ENCODE measurements around the gene BYSL. TPM values are rescaled to one million over a fixed set of nuclear protein-coding genes. Genes with fewer than 3 reads are reported as not detected.
A peak's percentile ranks its signal among the peaks of the same experiment; 100 is the strongest.

The BYSL gene
- total RNA-seq, 2 experiments from 2014 or later, result 23.9 to 24.8 TPM

- Mint-ChIP-seq H3K4me3 (no peak overlapping the region), H3K36me3 (ENCODE audit: low read depth) (no peaks in the 10 kb centered on the region), H3K27ac (peak overlapping the region; percentile 66), H3K4me1 (peaks cover 15% of the 10 kb centered on the region), H3K27me3 (no peaks in the 10 kb centered on the region), H3K9me3 (no peaks in the 10 kb centered on the region)
- CTCF ChIA-PET, result interaction anchor here (0.6 to 2.1 kb wide), 6 partner anchors 26 to 156 kb away, joined by 3 to 17 read pairs (median 6); partner anchors contain the start of genes BYSL, MED20 and TOMM6
- DNase-seq, result no peak
- POLR2A ChIA-PET, result interaction anchor here (0.8 to 3.5 kb wide), 13 partner anchors 15 to 155 kb away, joined by 3 to 26 read pairs (median 5); partner anchors contain the start of genes BYSL, MED20, TAF8 and TOMM6
These were observed 26.7 kb upstream of the BYSL start for GRCh38 chr6:41894366-41895299.

GRCh38 chr6:41895300-41896233, 25.7 kb upstream of the BYSL start, which contains the start of gene USP49:
Gene USP49, minus strand, starts transcription at chr6:41895375. Its CDS starts 88,392 bp downstream, at chr6:41806983.
- POLR2A ChIA-PET, result interaction anchor here (0.5 to 3.5 kb wide), 13 partner anchors 10 to 155 kb away, joined by 3 to 26 read pairs (median 5); partner anchors contain the start of genes BYSL, MED20 and TAF8
- Mint-ChIP-seq H3K4me3 (no peak within 1 kb of the TSS), H3K36me3 (ENCODE audit: low read depth) (no peaks in the 10 kb centered on the region), H3K27ac (peak within 1 kb of the TSS; percentile 66), H3K9me3 (no peaks in the 10 kb centered on the region), H3K4me1 (peaks cover 15% of the 10 kb centered on the region), H3K27me3 (no peaks in the 10 kb centered on the region)
- CTCF ChIA-PET, result interaction anchor here (0.6 to 2.1 kb wide), 8 partner anchors 25 to 156 kb away, joined by 3 to 17 read pairs (median 6); partner anchors contain the start of genes BYSL, MED20, TAF8 and TOMM6
- peak; percentile 91 for DNase-seq

GRCh38 chr6:41896281-41896680, 25.0 kb upstream of the BYSL start:
- no peak for DNase-seq
- H3K4me3 Mint-ChIP-seq, result no peak overlapping the region
- CTCF ChIA-PET, result interaction anchor here (0.8 to 2.1 kb wide), 7 partner anchors 25 to 154 kb away, joined by 3 to 17 read pairs (median 6); partner anchors contain the start of genes BYSL, MED20, TAF8 and TOMM6

GRCh38 chr6:41900861-41901260, 20.4 kb upstream of the BYSL start:
- Mint-ChIP-seq H3K9me3 (no peaks in the 10 kb centered on the region), H3K27me3 (no peaks in the 10 kb centered on the region), H3K4me3 (no peak overlapping the region), H3K36me3 (ENCODE audit: low read depth) (peaks cover 7% of the 10 kb centered on the region), H3K27ac (no peak overlapping the region), H3K4me1 (peaks cover 25% of the 10 kb centered on the region)
- POLR2A ChIA-PET, result no interaction called here
- DNase-seq, result no peak
- CTCF ChIA-PET, result interaction anchor here (0.8 to 1.4 kb wide), 5 partner anchors 19 to 145 kb away, joined by 3 to 17 read pairs (median 4); partner anchors contain the start of genes BYSL, MED20 and TOMM6

More at GRCh38 chr6:41896281-41896680, 25.0 kb upstream of the BYSL start:
- Mint-ChIP-seq H3K4me1 (peaks cover 15% of the 10 kb centered on the region), H3K27ac (peak overlapping the region; percentile 66), H3K27me3 (no peaks in the 10 kb centered on the region), H3K36me3 (ENCODE audit: low read depth) (no peaks in the 10 kb centered on the region), H3K9me3 (no peaks in the 10 kb centered on the region)
- POLR2A ChIA-PET, result interaction anchor here (1.3 to 3.5 kb wide), 8 partner anchors 9 to 154 kb away, joined by 5 to 26 read pairs (median 6); partner anchors contain the start of genes BYSL, MED20 and TAF8

GRCh38 chr6:41901882-41902519, 19.3 kb upstream of the BYSL start:
- Mint-ChIP-seq H3K36me3 (ENCODE audit: low read depth) (peaks cover 16% of the 10 kb centered on the region), H3K4me1 (peaks cover 17% of the 10 kb centered on the region), H3K9me3 (no peaks in the 10 kb centered on the region), H3K27me3 (no peaks in the 10 kb centered on the region), H3K27ac (no peak overlapping the region), H3K4me3 (no peak overlapping the region)
- DNase-seq, result peak; percentile 72
- ChIA-PET POLR2A (interaction anchor here (0.8 to 1.5 kb wide), 4 partner anchors 34 to 148 kb away, joined by 3 to 6 read pairs (median 4); partner anchors contain the start of gene TAF8), CTCF (interaction anchor here (0.7 to 4.6 kb wide), 11 partner anchors 19 to 144 kb away, joined by 3 to 41 read pairs (median 4); partner anchors contain the start of genes BYSL, MED20 and TOMM6)

- DNase-seq, result no peak
- Mint-ChIP-seq H3K9me3 (no peaks in the 10 kb centered on the region), H3K36me3 (ENCODE audit: low read depth) (peaks cover 59% of the 10 kb centered on the region), H3K27me3 (no peaks in the 10 kb centered on the region), H3K4me1 (peaks cover 22% of the 10 kb centered on the region), H3K27ac (no peak overlapping the region), H3K4me3 (no peak overlapping the region)
- CTCF ChIA-PET, result interaction anchor here (0.7 to 3.8 kb wide), 3 partner anchors 11 to 138 kb away, joined by 3 to 16 read pairs (median 4); partner anchors contain the start of genes BYSL and MED20
- POLR2A ChIA-PET, result interaction anchor here (1.7 kb wide), 1 partner anchor 11 kb away, joined by 7 read pairs; the partner anchor contains the start of genes BYSL and MED20
These were observed 11.6 kb upstream of the BYSL start for GRCh38 chr6:41909727-41910126.

- H3K4me3 Mint-ChIP-seq, result no peak overlapping the region
- H3K27ac Mint-ChIP-seq, result peak overlapping the region; percentile 27
- DNase-seq, result no peak
- ChIA-PET POLR2A (interaction anchor here (1.0 to 2.1 kb wide), 4 partner anchors 11 to 129 kb away, joined by 3 to 6 read pairs (median 3); no protein-coding TSS in a partner anchor), CTCF (interaction anchor here (1.0 to 3.0 kb wide), 3 partner anchors 21 to 130 kb away, joined by 4 to 18 read pairs (median 4); partner anchors contain the start of gene TOMM6)
- H3K9me3 Mint-ChIP-seq, result no peaks in the 10 kb centered on the region
- peaks cover 37% of the 10 kb centered on the region for H3K4me1 Mint-ChIP-seq
- H3K27me3 Mint-ChIP-seq, result no peaks in the 10 kb centered on the region
- H3K36me3 Mint-ChIP-seq (ENCODE audit: low read depth), result peaks cover 45% of the 10 kb centered on the region
These were observed 7.0 kb upstream of the BYSL start for GRCh38 chr6:41914343-41914742.

GRCh38 chr6:41914869-41915530, 6.3 kb upstream of the BYSL start:
- CTCF ChIA-PET, result interaction anchor here (1.0 to 3.0 kb wide), 3 partner anchors 21 to 129 kb away, joined by 4 to 18 read pairs (median 4); partner anchors contain the start of gene TOMM6
- no peaks in the 10 kb centered on the region for H3K27me3 Mint-ChIP-seq
- H3K4me3 Mint-ChIP-seq, result no peak overlapping the region

GRCh38 chr6:41917528-41917927, 3.8 kb upstream of the BYSL start:
- POLR2A ChIA-PET, result no interaction called here
- DNase-seq, result no peak
- Mint-ChIP-seq H3K27me3 (no peaks in the 10 kb centered on the region), H3K27ac (peak overlapping the region; percentile 60), H3K36me3 (ENCODE audit: low read depth) (peaks cover 41% of the 10 kb centered on the region), H3K4me3 (no peak overlapping the region), H3K9me3 (no peaks in the 10 kb centered on the region), H3K4me1 (peaks cover 52% of the 10 kb centered on the region)
- CTCF ChIA-PET, result no interaction called here

More at GRCh38 chr6:41914869-41915530, 6.3 kb upstream of the BYSL start:
- Mint-ChIP-seq H3K4me1 (peaks cover 41% of the 10 kb centered on the region), H3K9me3 (no peaks in the 10 kb centered on the region), H3K36me3 (ENCODE audit: low read depth) (peaks cover 43% of the 10 kb centered on the region), H3K27ac (peak overlapping the region; percentile 27)
- DNase-seq, result no peak
- POLR2A ChIA-PET, result interaction anchor here (1.0 to 2.1 kb wide), 5 partner anchors 12 to 128 kb away, joined by 3 to 6 read pairs (median 3); partner anchors contain the start of gene TOMM6

- Mint-ChIP-seq H3K36me3 (ENCODE audit: low read depth) (peaks cover 36% of the 10 kb centered on the region), H3K27ac (peak overlapping the region; percentile 97), H3K27me3 (no peaks in the 10 kb centered on the region), H3K9me3 (no peaks in the 10 kb centered on the region), H3K4me1 (peaks cover 57% of the 10 kb centered on the region), H3K4me3 (peak overlapping the region; percentile 95)
- CTCF ChIA-PET, result interaction anchor here (0.9 to 6.3 kb wide), 28 partner anchors 9 to 644 kb away, joined by 3 to 199 read pairs (median 5); partner anchors contain the start of genes CCND3, PRICKLE4, TAF8 and TOMM6
- DNase-seq, result no peak
- POLR2A ChIA-PET, result interaction anchor here (0.7 to 5.7 kb wide), 20 partner anchors 8 to 968 kb away, joined by 3 to 191 read pairs (median 4); partner anchors contain the start of genes CCND3, TAF8, TOMM6 and USP49
These were observed 356 bp downstream of the BYSL start for GRCh38 chr6:41921712-41921998.
